Rectal smooth muscle tissue (tissue), 1 donor: ENCODE measurements around the gene KCNT2.

Experiments used
- H3K27ac ChIP-seq: one replicate; pipeline ENCODE4 v1.7.0; 2013; ENCODE audit warnings: low read depth, low read length, inconsistent platforms
- H3K27me3 ChIP-seq: one replicate; pipeline ENCODE4 v1.7.0; 2013; ENCODE audit warnings: low read length; ENCODE audit not compliant: control insufficient read depth, insufficient read depth
- H3K36me3 ChIP-seq: one replicate; pipeline ENCODE4 v1.7.0; 2013; ENCODE audit warnings: low read length; ENCODE audit not compliant: control insufficient read depth, insufficient read depth
- H3K4me1 ChIP-seq: one replicate; pipeline ENCODE4 v1.7.0; 2013; ENCODE audit warnings: low read length; ENCODE audit not compliant: control insufficient read depth, insufficient read depth
- H3K4me3 ChIP-seq: one replicate; pipeline ENCODE4 v1.7.0; 2013; ENCODE audit warnings: low read length
- H3K9ac ChIP-seq: one replicate; pipeline ENCODE4 v1.7.0; 2013; ENCODE audit warnings: low read length

Gene KCNT2

DNA sequence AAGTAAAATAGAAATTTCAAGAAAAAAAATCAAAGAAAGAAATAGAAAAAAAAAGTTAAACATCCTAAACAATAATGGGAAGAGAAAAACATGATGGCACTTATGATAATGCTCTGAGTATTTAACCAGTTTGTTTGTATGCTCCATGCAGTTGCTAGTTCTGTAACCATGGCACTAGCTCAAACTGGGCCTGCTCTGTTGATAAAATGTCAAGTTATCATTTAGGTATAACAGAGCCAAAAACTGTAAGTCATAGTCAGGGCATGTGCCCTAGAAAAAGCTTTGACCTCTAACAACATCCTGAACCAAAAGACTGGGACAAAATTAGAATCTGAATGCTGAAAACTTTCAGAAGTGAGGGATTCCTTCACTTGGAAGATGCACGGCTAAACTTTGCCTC, 148.9 kb downstream of the KCNT2 start:
- Histone ChIP-seq H3K27ac (no peak overlapping the region), H3K27me3 (no peaks in the 10 kb centered on the region), H3K36me3 (no peaks in the 10 kb centered on the region), H3K4me3 (no peak overlapping the region), H3K4me1 (no peaks in the 10 kb centered on the region), H3K9ac (no peak overlapping the region)

DNA sequence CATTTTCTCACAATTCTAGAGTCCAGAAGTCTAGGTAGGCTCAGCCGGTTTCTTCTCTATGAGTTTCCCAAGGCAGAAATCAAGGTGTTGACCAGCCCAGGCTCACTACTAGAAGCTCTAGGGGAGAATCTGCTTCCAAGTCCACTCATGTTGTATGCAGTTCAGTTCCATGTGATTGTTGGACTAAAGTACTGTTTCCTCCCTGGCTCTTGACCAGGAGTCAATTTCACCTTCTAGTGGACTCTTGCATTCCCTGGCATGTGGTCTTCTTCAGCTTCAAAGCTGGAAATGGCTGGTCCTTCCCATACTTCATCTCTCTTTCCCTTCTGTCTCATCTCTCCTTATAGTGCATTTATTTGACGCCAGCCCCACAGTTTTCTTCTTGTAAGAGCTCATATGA, 153.4 kb downstream of the KCNT2 start:
- Histone ChIP-seq H3K27me3 (no peaks in the 10 kb centered on the region), H3K9ac (no peak overlapping the region), H3K27ac (no peak overlapping the region)

DNA sequence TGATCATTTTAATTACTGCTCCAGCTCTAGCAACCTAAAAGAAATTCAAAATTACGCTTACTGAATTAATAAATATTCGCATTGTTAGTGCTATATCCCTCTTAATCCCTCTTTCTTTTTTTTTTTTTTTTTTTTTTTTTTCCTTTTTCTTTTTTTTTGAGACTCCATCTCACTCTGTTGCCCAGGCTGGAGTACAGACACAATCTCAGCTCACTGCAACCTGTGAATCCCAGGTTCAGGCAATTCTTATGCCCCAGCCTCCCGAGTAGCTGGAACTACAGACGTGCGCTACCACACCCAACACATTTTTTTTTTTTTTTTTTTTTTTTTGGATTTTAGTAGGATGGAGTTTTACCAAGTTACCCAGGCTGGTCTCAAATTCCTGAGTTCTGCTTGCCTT, 157.1 kb downstream of the KCNT2 start:
- Histone ChIP-seq H3K27ac (no peak overlapping the region), H3K4me1 (no peaks in the 10 kb centered on the region), H3K27me3 (no peaks in the 10 kb centered on the region), H3K4me3 (no peak overlapping the region), H3K9ac (no peak overlapping the region), H3K36me3 (no peaks in the 10 kb centered on the region)

More for the DNA sequence above, 153.4 kb downstream of the KCNT2 start:
- no peak overlapping the region for H3K4me3 ChIP-seq
- no peaks in the 10 kb centered on the region for H3K4me1 ChIP-seq
- no peaks in the 10 kb centered on the region for H3K36me3 ChIP-seq

DNA sequence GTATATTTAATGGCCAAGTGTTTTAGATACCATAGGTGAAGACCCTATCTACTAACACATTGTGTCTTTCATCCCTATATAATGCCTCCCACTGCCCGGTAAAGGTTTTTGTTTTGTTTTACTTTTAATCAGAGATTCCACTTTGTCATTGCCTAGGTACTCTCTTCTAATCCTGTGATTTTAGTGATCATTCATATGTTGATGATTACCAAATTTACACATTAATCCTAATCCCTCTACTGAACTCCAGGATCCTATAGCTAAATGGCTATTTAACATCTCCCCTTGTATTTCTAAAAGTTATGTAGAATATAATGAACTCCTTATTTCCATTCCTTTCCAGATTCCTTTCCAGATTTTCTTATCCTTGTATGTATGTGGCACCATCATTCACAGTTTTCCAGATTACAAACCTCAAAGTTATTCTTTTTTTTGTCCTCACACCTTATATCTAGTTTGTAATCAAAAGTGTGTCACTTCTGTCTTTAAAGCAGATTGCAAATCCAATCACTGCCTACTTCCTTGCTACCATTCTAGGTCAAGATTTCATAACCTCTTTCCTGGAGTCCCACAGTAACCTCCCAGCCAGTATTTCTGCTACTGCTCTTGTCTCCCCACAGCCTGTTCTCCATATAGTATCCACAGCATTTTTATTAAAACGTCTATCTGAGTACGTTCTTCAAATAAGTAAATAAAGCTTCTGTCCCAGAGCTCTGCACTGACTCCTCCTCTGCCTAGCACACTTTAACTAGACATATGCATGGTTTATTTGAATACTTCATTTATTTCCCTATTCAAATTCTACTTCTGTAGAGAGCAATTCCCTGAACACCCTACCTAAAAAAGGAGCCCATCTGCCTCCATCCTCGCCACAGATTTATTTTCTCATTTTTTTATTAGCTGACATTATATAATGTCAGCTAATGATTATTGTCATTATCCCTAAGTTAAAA, 157.8 kb downstream of the KCNT2 start:
- H3K27me3 ChIP-seq, result no peaks in the 10 kb centered on the region
- no peak overlapping the region for H3K4me3 ChIP-seq
- H3K9ac ChIP-seq, result no peak overlapping the region
- no peak overlapping the region for H3K27ac ChIP-seq
- H3K4me1 ChIP-seq, result no peaks in the 10 kb centered on the region
- H3K36me3 ChIP-seq, result no peaks in the 10 kb centered on the region

DNA sequence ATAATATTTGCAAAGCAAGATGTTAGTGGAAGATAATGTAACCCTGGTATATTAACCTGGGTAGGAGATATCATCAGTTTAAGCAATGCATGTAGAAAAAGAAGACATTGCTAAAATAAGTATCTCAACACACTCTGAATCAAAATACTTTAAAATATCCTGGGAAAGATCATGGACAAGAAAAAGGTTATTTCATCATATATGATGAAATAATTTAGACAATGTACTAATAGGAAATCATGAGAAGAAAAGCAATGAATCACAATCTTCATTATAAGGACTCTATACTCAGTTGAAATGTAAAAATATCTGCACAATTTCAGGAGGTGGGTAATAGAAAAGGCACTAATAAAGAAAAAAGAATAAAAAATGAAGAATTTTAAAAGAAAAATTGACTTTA, 158.8 kb downstream of the KCNT2 start:
- Histone ChIP-seq H3K27ac (no peak overlapping the region), H3K4me3 (no peak overlapping the region), H3K9ac (no peak overlapping the region), H3K27me3 (no peaks in the 10 kb centered on the region), H3K36me3 (no peaks in the 10 kb centered on the region), H3K4me1 (no peaks in the 10 kb centered on the region)

DNA sequence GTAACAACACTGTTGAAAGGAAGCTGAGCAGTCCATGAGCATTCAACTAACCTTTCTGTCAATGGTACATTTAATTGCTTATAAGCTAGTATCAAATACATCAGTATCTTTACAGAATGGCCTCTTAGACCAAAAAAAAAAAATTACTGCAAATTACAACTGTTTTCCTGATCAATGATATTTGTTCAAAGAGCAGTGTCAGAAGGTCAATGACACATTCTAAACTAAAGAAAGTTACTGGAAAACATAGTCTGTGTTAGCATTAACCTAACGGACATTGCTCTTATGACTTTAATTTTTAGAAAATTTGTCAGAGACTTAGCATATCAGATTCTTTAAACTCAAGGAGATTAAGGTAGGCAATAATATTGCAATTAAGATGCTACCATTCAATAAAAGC, 162.5 kb downstream of the KCNT2 start:
- Histone ChIP-seq H3K4me1 (no peaks in the 10 kb centered on the region), H3K36me3 (no peaks in the 10 kb centered on the region), H3K27me3 (no peaks in the 10 kb centered on the region), H3K4me3 (no peak overlapping the region), H3K27ac (no peak overlapping the region), H3K9ac (no peak overlapping the region)

DNA sequence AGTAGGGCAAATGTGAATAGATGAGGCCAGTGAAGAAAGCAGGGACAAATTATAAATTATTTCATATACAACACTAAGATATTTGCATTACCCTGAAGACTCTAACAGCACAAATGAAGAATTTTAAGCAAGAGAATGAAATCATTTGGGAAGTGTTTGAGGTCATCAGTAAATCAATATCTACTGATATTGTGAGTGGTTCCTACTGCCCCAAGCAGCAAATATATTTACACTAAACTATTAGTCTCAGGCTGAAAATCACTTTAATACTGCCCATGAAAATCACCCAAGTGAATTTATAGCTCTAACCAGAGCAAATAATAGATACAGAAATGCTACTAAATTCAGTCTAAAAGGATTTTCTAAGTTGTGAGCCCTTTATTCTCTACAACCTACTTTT, 163.6 kb downstream of the KCNT2 start:
- no peak overlapping the region for H3K4me3 ChIP-seq
- H3K27me3 ChIP-seq, result no peaks in the 10 kb centered on the region
- no peak overlapping the region for H3K27ac ChIP-seq
- H3K9ac ChIP-seq, result no peak overlapping the region
- no peaks in the 10 kb centered on the region for H3K4me1 ChIP-seq
- H3K36me3 ChIP-seq, result no peaks in the 10 kb centered on the region

DNA sequence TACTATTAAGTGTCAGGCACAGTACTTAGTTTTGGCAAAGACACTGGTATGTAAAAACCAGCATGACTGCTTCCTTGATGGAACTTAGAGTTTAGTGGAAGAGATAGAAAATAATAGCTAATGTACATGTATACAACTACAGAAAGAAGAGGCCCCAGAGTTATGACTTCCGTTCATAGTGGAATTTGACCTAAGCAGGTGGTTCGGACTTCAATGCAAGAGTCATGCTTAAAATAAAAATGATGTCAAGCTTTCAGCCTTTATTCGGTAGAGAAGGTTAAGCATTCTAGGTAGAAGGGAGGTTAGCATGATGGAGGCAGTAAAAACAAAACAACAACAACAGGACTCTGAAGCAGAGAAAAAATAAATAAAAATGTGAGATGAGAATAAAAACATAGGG, 165.9 kb downstream of the KCNT2 start:
- Histone ChIP-seq H3K4me3 (no peak overlapping the region), H3K36me3 (no peaks in the 10 kb centered on the region), H3K27ac (no peak overlapping the region), H3K27me3 (no peaks in the 10 kb centered on the region), H3K9ac (no peak overlapping the region), H3K4me1 (no peaks in the 10 kb centered on the region)

DNA sequence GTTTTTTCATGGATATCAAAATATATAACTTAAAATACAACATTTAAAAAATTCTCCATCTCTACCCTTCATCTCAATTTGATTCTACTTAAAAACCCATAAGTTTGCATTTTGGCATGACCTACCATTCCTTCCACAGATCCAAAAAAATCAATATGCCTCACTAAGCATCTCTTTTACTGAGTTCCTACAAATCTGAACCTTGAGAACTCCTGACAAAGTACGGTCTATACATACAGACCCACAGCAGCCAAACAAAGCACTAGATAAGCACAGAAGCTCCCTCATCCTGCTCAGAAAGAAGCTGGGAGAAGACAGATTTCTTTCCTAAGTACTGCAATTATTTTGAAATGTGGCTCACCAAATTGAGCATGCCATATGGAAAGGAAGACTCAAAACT, 167.5 kb downstream of the KCNT2 start:
- Histone ChIP-seq H3K4me3 (no peak overlapping the region), H3K4me1 (no peaks in the 10 kb centered on the region), H3K9ac (no peak overlapping the region), H3K27ac (no peak overlapping the region), H3K27me3 (no peaks in the 10 kb centered on the region), H3K36me3 (no peaks in the 10 kb centered on the region)

DNA sequence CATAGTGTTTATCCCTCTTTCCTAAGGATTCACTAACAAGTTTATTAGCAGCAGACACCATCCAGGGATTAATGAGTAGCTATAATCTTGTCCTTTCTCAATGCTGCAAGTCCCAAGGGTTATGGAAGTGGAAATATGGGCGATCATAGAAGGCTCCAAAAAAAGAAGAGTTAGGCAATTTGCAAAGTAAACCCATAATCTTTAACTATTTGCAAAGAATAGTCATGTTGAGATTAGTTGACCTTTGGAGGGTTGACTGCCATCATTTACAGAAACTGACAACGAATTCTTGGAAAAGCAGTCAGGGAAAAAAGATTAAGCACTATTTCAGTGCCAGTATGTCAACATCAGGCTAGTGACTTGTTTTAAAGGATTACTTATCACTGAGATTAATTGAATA, 169.9 kb downstream of the KCNT2 start:
- Histone ChIP-seq H3K36me3 (no peaks in the 10 kb centered on the region), H3K4me3 (no peak overlapping the region), H3K27ac (no peak overlapping the region), H3K27me3 (no peaks in the 10 kb centered on the region), H3K4me1 (no peaks in the 10 kb centered on the region), H3K9ac (no peak overlapping the region)

DNA sequence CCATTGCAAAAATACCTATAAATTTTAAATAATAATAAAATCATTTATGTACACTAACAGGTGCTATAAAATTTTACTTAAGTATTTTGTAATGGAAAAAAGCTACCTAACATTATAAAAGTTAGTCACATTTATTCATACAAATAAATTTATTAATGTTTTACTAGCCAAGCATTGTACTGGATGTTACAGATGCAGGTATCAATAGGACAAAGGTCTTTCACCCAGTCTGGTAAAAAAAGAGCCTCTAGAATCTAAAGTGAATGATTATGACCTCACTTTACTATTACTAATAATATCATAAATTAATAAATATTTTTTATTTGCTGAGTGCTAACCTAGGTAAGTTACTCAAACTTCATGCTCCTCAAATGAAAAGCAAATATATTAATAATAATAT, 170.6 kb downstream of the KCNT2 start:
- Histone ChIP-seq H3K4me3 (no peak overlapping the region), H3K9ac (no peak overlapping the region), H3K36me3 (no peaks in the 10 kb centered on the region), H3K27me3 (no peaks in the 10 kb centered on the region), H3K27ac (no peak overlapping the region), H3K4me1 (no peaks in the 10 kb centered on the region)

DNA sequence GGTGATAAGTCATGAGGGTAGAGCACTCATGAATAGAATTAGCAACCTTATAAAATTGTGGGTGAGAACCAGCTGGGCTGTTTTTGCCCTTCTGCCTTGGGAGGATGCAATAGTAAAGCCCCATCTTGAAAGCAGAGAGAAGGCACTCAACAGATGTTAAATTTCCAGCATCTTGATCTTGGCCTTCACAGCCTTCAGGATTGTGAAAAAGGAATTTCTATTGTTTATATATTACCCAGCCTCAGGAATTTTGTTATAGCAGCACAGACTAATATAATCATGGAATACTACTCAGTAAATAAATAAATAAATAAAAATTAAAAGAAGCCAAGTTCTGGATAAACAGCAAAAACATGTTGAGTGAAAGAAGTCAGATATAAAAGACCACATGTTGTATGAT, 175.2 kb downstream of the KCNT2 start:
- no peak overlapping the region for H3K4me3 ChIP-seq
- no peaks in the 10 kb centered on the region for H3K27me3 ChIP-seq
- no peaks in the 10 kb centered on the region for H3K36me3 ChIP-seq
- no peak overlapping the region for H3K27ac ChIP-seq
- no peak overlapping the region for H3K9ac ChIP-seq
- H3K4me1 ChIP-seq, result no peaks in the 10 kb centered on the region
